ENCODE measurements around the gene RGS6.

Gene RGS6

DNA sequence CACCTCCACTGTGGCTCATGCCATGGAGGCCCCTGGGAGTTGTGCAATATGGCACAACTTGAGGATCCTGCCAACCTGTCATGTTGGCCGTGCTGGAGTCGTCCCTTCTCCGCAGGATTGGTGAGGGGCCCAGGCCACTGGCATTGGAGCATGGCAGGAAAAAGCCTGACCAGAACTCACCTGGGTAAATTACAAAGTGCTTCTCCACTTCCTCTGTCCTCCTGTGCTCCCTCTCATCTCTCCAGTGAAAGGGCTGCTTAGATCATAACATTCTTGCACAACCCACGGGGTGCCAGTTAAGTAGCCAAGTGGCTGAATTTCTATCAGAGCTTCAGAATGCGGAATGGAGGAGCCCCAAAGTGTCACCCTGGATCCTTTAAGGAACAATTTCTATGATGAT, 580.7 kb downstream of the RGS6 start:
- no peak for DNase-seq

DNA sequence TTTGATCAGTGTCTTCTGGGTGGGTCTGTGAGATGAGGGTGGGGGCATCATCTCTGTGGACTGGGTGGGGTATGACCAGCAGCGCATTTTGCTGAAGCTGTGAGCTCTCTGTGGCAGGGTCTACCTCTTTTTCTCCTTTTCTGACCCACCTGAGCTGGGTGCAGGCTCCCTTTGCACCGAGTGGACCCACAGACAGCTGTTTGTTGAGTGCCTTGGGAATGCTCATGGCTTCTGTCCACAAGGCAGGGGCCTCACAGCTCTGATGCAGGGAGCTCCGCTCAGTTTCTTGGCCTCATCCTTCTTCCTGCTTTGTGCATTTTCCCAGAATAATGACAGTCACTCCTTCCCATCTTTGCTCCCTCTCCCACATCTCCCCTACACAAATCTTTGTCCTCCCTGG, 581.1 kb downstream of the RGS6 start:
- DNase-seq: no peak

DNA sequence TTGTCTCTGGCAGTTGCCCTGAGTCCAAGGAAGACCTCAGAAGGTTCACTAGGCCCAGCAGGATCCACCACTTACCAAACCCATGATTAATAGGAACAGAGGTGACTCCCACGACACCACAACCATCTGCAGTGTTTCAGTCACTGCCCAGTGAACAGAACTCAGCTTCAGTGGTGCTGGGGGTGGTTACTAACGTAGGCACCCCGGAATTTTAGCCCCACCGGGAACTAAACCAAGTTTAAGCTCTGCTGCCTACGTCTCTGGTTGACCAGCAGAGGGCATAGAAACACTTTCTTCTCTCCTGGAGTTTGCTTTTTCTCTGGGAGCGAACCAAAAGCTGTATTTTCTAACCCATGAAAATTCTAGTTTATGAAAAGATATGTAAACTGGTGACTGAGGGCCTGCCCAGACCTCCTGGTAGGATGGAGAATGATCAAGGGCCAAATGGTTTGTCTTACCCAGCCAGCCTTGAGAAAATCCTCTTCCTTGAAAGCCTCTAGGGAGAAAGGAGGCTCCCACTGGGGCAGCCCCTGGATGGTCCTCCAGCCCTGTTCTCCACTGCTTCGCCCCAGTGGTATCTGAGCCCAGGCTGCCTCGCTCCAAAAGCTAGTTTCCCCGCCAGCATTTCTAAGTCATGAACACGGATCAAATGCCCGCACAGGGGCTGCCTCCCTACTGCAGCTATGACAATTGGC, 581.9 kb downstream of the RGS6 start:
- peak in 1 of 5 donors; percentile 45 for DNase-seq

DNA sequence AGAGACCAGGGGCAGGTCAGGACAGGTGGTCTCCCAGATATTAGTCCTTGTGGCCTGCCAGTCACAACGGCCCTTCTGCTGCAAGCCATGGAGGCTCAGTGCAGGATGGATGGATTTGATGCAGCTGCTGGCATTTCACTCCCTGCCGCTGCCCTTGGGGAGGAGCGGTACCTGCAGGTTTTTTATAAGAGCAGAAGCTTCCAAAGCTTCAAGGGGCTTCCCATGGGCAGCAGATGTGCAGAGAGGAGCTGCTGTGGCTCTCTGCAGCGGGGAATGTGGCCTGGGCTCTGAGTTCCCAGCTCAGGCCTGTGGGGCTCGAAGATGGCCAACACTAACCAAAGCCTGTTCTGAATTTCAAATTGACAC, 582.4 kb downstream of the RGS6 start:
- no peak for DNase-seq

DNA sequence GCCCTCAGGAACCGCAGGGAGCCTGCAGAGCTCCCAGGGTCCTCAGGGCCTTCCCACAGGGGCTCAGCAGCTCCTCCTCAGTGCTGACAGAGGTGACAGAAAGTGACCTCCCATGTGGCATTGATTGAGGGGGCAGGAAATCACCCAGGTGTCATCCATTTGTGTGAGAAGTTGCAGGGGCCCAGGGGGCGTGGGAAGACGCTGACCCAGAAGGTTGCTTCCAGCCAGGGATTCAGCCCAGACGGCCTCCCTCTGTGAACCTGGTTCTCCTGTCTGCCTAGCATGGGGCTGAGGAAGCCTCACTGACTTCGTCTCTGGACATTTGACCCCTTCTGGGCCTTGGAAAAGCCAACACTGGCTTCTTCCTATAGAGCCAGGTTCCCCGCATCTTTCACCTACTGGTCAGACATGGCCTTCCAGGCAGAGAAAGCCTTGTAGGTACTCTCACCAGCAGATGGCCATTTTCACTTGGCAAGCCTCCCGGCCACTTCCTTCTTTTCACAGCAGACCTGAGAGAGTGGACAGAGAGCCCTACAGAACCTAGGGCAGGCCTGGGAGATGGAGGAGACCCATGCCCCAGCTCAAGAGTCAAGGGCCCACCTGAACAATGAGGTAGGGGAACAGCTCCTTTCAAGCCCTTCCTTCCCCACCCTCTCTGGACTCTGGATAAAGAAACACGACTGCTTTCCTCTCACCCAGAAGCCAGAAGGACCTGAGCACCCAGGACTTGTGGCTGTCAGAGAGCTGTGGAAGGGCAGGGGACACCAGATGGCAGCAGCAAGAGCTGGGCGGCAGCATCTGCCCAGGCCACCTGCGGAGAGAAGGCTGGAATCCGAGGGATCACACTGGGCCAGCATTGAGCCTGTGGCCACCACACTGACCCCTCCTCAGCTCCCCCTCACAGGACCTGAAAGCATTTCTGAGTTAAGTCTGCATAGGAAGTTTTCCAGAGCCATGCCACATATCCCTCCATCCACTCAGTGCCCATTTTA, 583.8 kb downstream of the RGS6 start:
- no peak for DNase-seq

DNA sequence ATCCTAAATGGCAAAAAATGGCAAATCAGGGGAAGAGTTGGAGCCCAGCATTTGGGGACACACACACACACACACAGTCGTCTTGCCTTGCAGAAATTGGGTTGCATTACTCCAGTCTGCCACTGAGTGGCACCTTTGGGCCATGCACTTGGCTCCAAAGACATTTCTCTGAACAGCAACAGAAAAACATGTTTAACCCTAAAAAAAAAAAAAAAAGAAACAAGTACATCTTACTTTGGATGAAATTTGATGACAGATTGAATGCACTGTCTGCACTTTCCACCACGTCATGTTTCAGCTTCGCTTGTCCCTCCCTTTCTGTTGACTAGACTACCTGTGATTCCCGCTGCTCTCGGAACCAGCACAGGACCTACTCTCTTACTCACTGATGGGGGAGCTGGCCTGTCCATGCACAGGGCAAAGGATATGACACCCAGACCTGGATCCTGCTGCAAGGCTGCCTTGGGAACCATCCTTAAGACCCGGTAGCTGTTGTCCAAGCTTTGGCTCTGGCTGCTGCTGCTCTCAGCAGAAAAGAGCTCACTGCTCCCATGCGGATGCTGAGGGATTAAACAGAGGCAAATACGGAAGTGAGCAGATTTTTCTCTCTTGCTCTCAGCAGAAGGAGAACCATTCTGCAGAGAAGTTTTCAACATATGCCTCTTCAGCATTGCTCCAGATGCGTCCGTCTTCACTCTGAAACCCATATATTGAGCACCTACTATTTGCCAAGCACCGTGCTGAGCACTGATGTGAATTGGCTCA, 584.9 kb downstream of the RGS6 start:
- peak; percentile 20 to 85 (median 56) for DNase-seq

DNA sequence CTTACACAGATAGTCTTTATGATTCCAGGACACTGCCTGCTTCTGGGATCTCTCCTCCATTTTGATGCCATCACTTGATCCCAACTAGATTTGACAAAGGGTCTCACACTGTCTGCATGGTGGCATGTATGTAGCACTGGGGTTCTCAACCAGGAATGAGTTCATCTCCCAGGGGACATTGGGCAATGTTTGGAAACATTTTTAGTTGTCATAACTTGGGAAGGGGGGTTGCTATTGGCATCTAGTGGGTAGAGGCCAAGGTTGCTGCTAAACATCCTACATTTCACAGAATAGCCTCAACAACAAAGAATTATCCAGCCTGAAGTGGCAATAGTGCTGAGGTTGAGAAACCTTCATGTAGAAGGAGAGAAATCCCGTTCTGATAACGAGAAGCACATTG, 585.5 kb downstream of the RGS6 start:
- no peak for DNase-seq

DNA sequence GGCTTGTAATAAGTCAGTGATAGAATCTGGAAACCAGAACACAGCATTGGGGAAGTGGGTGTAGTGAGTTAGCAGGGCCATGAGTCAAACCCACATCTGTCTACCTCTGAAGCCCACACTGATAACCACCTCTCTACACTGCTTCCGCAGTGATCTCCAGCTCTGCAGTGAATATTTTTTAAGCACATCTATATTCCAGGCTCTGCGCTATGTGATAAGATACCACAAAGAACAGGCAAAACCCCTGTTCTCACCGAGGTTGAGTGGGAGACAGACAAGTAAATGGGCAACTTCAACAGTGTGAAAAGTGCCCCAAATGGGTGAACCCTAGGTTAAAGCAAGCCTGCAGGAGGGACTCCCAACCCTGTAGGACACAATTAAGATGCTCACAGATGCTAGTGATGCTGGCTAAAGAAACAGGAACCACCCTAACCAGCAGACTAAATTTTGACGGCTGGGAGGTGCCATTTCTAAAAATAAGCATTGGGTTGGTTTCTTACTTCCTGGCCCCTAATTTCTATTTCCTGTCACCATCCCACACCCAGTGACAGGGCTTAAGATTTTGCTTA, 586.7 kb downstream of the RGS6 start:
- DNase-seq: peak in 2 of 5 donors; percentile 6 to 85

DNA sequence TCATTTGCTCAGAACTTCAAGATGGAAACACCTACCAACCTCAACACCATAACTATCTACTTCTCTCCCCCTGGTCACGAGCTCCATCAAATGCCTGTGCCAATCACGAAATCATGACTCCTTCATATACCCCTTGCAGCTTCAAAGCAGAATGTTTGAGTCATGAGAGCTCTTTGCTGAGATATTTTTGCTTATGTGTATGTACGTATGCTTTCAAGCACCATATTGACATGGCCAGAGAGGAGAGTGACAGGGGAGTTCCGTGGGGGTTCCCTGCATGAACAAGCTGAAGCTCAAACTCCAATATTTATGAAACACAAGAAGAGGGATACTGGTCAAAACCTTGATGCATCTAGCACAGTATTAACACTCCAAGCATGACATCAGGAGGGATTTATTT, 587.3 kb downstream of the RGS6 start:
- peak in 1 of 5 donors; percentile 44 for DNase-seq

DNA sequence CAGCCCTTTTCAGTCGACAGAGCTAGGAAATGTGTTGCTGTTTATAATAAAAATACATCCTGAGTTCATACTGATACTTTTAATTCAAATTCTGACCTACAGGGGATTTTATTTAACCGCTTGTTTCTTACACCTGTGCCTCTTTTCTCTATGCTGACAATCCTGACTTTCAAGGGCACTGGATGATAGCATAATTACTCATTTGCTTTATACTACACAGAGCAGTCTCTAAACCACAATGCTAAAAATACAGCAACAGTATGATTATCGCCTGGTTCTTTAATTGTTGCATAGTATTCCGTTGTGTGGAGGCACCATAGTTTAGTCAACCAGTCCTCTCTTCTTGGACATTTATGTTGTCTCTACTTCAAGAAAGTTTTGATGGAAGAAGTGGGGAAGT, 588.8 kb downstream of the RGS6 start:
- peak in 1 of 5 donors; percentile 33 for DNase-seq

DNA sequence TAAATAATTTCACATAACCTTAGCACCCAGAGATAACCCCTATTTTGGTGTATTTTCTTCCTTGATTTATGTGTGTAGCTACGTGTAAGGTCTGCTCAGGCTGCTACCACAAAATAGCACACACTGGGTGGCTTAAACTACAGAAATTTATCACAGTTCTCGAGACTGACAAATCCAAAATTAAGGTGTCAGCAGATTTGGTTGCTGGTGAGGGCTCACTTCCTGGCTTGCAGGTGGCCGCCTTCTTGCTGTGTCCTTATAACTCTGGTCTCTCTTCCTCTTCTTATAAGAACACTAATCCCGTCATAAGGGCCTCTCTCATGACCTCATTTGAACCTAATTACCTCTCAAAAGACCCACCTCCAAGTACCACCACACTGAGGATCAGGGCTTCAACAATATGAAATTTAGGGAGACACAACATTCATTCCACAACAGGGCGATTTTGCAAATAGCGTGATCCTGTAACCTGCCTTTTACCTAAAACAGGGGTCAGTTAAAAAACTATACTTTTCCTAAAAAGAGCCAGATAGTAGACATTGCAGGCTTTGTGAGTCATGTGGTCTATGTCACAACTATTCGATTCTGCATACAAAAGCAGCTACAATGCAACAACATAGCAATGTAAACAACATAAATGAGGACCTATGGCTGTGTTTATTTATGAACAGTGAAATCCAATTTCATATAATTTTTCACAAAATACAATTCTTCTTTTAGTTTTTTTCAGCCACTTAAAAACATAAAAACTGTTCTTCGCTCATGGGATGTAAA, 589.9 kb downstream of the RGS6 start:
- peak in 1 of 5 donors; percentile 35 for DNase-seq

DNA sequence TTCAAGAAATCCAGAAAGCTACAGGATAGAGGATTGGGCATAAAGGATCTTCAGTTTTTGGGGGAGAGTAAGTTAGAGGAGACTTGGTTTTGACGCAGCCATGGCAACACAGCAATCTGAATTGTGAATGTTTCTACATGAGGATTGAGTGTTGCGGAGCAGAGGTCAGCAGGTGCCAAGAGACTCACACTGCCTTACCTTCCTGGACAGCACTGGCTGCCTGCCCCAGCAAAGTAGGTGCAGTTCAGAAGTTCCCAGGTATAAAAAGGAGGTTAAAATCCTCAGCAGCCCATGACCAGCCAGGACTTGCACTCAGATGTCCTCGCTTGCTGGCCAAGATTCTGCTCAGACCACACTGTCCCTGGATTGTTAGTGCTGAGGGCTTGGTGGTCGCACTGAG, 590.6 kb downstream of the RGS6 start:
- no peak for DNase-seq

DNA sequence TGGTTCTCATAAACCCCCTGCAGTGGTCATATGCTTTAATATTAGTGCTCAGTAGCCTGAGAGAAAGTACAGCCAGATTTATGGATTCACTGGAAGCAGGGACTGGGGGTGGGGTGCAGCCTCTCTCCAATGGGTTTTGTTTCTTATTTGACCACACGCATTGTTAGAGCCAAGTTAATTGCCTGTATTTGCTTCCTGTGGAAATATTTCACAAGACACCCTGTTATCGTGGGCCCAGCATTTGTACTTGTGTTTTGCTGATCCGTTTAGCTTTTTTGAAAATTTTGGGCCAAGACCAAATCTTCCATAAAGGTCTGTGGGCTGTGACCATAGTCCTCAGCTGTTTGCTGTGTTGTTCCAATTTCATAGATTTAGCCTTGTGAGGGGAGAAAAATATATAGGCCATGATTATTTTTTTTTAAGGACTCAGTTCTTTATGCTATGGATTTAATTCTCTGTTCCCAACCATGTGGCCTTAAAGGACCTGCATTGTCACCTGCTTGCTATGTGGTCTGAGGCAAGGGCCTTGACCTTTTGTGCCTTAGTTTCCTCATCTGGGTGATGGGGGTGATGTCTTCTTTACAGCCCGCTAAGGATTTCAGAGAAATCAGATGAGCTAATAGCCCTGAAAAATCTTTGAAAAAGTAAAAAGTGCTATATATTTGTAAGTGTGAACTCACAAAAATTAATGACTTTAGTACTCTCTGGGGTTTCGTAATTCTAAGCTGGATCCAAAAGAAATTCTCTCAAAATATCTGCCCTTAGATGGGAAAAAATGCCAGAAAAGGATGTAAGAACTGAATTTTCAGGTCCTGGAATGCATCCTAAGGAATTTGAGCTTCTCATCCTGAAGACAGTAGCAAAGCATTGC, 591.4 kb downstream of the RGS6 start:
- DNase-seq: no peak

DNA sequence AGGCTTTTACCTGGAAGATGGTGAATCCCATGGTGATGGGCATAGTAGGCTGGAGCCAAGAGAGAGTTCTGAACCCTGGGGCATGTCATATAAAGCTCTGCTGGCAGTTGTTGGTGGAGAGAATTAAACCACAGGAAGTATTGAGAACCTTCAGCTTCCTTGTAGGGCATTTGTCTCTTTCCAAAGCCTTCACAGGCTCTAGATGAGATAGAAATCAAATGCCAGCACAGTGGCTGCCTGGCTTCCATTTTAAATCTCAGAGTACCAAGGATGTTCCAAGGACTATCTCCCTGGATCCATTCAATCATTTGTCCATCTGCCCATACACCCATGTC, 592.0 kb downstream of the RGS6 start:
- no peak for DNase-seq

DNA sequence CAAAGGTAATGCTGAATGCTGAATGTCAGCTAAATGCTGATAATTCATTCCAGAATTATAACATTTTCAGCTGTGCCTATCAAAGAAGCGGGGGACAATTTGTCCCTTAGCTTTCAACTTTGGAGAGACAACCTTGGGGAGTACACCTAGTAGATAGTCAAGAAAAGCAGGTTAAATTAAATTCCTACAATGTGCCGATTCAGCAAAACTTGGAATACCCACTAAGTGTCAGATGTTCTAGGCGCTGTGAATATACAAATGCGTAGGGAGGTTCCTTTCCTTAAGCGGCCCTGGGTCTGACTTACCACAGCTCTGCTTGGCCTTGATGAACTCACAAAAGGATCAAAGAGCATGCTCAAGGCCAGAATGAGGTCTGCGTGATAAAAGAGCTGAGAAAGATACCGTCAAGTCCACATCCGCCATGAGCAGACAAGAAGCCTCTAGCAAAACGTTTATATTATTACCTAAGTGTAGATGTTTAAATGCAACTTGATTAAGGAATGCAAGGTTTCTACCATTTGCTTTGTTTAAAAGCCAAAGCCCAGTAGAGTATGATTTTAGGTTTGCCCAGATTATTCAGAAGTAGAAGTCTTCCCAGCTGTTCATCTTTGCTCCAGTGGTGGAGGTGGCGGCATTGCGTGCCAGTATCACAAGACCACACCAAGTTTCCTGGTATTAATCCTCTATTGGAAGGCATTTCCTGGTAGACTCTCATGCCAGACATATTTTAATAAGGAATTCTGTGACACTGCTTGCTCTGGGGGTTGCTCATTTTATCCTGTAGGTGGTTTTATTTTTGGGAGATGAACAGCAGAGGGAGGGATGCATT, 593.1 kb downstream of the RGS6 start:
- no peak for DNase-seq

DNA sequence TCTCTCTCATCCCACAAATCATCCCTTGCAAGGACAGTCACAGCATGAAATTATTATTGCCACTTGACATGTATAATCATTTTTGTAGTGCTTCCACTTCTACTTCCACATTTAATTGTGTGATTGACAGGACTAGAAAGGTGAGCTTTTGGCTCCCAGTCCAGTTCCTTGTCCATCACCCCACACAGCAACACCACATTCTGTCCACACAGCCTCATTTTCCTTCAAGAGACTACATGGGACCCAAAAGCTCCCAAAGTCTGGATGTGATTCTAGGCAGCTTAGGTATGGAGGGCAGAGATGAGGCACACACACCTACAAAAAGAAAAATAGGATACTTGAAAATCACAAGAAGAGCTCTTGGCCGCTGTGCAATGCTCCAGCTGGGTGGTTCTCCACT, 595.4 kb downstream of the RGS6 start:
- no peak for DNase-seq

DNA sequence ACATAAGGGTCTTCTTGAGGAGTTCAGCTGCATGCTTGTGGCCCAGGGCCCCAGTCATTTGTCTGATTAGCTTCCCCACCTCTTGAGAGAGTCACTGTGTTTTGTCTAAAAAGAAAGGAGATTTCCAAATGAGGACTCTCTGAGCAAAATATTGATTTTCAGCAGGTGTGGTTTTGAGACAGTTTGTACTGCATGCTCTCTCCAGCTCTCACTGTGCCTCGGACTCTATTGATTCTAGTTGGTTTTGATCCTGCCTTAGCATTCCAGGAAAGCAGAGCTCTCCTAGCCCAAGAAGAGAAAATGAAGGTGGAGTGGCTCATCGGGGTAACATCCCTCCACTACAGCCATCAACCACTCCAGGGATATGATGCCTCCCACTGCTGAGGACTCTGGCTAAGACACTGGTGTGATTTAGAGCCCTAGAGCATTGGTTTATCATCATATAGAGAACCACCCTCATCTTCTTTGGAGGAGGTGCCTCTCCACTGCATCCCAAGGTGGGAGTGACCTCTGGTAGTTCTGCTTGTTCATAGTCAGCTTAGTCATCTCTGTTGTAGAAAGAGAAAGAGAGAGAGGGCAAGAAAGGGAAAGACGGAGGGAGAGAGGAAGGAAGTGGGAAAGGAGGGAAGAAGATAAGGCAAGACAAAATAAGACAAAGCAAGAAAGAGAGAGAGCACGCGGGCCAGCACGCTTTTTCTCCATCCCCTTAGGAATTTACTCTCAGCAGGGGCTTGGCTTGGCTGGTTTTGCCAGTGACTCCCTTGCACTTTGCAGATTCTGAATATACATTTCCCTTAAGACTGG, 596.0 kb downstream of the RGS6 start:
- no peak for DNase-seq

DNA sequence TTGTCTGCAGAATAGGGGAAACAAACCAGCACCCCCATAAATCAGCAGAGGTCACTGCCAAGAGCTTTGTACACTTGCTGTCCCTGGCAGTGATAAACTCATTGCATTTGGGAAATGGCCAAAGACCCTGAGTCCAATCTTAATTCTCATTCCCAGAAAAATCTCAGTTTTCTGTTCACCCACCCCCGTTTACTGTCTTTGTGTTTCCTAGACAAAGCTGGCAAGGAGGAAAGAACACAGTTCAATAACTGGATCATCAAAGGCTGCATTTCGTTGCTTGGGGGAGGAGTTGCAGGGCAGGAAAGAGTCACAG, 596.6 kb downstream of the RGS6 start:
- DNase-seq: no peak

DNA sequence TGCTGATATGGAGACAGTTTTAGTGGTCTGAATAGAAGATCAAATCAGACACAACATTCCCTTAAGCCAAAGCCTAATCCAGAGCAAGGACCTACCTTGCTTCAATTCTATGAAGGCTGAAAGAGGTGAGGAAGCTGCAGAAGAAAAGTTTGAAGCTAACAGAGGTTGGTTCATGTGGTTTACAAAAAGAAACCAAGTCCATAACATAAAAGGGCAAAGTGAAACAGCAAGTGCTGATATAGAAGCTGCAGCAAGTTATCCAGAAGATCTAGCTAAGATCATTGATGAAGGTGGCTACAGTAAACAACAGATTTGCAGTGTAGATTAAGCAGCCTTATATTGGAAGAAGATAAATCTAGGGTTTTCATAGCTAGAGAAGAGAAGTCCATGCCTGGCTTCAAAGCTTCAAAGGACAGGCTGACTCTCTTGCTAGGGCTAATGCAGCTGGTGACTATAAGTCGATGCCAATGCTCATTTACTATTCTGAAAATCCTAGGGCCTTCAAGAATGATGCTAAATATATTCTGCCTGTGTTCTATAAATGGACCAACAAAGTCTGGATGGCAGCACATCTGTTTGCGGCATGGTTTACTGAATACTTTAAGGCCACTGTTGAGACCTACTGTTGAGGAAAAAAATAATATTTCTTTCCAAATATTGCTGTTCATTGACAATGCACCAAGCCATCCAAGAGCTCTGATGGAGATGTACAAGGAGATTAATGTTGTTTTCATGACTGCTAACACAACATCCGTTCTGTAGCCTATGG, 600.6 kb downstream of the RGS6 start:
- DNase-seq: peak in 1 of 5 donors; percentile 57
